ENCODE measurements around the gene DHRS3.

DHRS3 gene

GRCh38 chr1:12609469-12610003 lies 8.5 kb downstream of the DHRS3 start:
- Histone ChIP-seq H3K4me1 (ENCODE audit: control insufficient read depth, insufficient read depth, low read length) (peaks cover 4% of the 10 kb centered on the region), H3K9ac (ENCODE audit: low read length) (no peak overlapping the region), H3K27me3 (ENCODE audit: control insufficient read depth, insufficient read depth, low read length) (no peaks in the 10 kb centered on the region), H3K4me3 (ENCODE audit: low read length) (no peak overlapping the region), H3K27ac (ENCODE audit: low read depth, low read length) (no peak overlapping the region), H3K36me3 (ENCODE audit: control insufficient read depth, insufficient read depth, low read length) (peaks cover 2% of the 10 kb centered on the region)

- no peaks in the 10 kb centered on the region for H3K27me3 ChIP-seq (ENCODE audit: control insufficient read depth, insufficient read depth, low read length)
- H3K9ac ChIP-seq (ENCODE audit: low read length): no peak overlapping the region
- no peak overlapping the region for H3K27ac ChIP-seq (ENCODE audit: low read depth, low read length)
- H3K36me3 ChIP-seq (ENCODE audit: control insufficient read depth, insufficient read depth, low read length): peaks cover 2% of the 10 kb centered on the region
- H3K4me3 ChIP-seq (ENCODE audit: low read length): no peak overlapping the region
- H3K4me1 ChIP-seq (ENCODE audit: control insufficient read depth, insufficient read depth, low read length): no peaks in the 10 kb centered on the region
Measured at GRCh38 chr1:12608311-12608957, 9.6 kb downstream of the DHRS3 start.

- Histone ChIP-seq H3K9ac (ENCODE audit: low read length) (no peak overlapping the region), H3K27me3 (ENCODE audit: control insufficient read depth, insufficient read depth, low read length) (no peaks in the 10 kb centered on the region), H3K4me1 (ENCODE audit: control insufficient read depth, insufficient read depth, low read length) (peaks cover 1% of the 10 kb centered on the region), H3K27ac (ENCODE audit: low read depth, low read length) (no peak overlapping the region), H3K4me3 (ENCODE audit: low read length) (no peak overlapping the region), H3K36me3 (ENCODE audit: control insufficient read depth, insufficient read depth, low read length) (peaks cover 2% of the 10 kb centered on the region)
Measured at GRCh38 chr1:12607263-12607662, 10.7 kb downstream of the DHRS3 start.

- Histone ChIP-seq H3K27ac (ENCODE audit: low read depth, low read length) (no peak overlapping the region), H3K4me3 (ENCODE audit: low read length) (no peak overlapping the region), H3K9ac (ENCODE audit: low read length) (no peak overlapping the region), H3K4me1 (ENCODE audit: control insufficient read depth, insufficient read depth, low read length) (peaks cover 15% of the 10 kb centered on the region), H3K27me3 (ENCODE audit: control insufficient read depth, insufficient read depth, low read length) (no peaks in the 10 kb centered on the region), H3K36me3 (ENCODE audit: control insufficient read depth, insufficient read depth, low read length) (no peaks in the 10 kb centered on the region)
Measured at GRCh38 chr1:12604986-12605385, 13.0 kb downstream of the DHRS3 start.

GRCh38 chr1:12604114-12604874 lies 13.7 kb downstream of the DHRS3 start:
- no peak overlapping the region for H3K9ac ChIP-seq (ENCODE audit: low read length)
- no peak overlapping the region for H3K4me3 ChIP-seq (ENCODE audit: low read length)
- no peaks in the 10 kb centered on the region for H3K27me3 ChIP-seq (ENCODE audit: control insufficient read depth, insufficient read depth, low read length)
- H3K4me1 ChIP-seq (ENCODE audit: control insufficient read depth, insufficient read depth, low read length): peaks cover 21% of the 10 kb centered on the region
- H3K36me3 ChIP-seq (ENCODE audit: control insufficient read depth, insufficient read depth, low read length): no peaks in the 10 kb centered on the region
- H3K27ac ChIP-seq (ENCODE audit: low read depth, low read length): peak overlapping the region; percentile 17

- Histone ChIP-seq H3K27me3 (ENCODE audit: control insufficient read depth, insufficient read depth, low read length) (no peaks in the 10 kb centered on the region), H3K4me3 (ENCODE audit: low read length) (no peak overlapping the region), H3K27ac (ENCODE audit: low read depth, low read length) (no peak overlapping the region), H3K4me1 (ENCODE audit: control insufficient read depth, insufficient read depth, low read length) (peaks cover 25% of the 10 kb centered on the region), H3K36me3 (ENCODE audit: control insufficient read depth, insufficient read depth, low read length) (no peaks in the 10 kb centered on the region), H3K9ac (ENCODE audit: low read length) (no peak overlapping the region)
Measured at GRCh38 chr1:12603224-12603623, 14.8 kb downstream of the DHRS3 start.

GRCh38 chr1:12602659-12603024 lies 15.4 kb downstream of the DHRS3 start:
- Histone ChIP-seq H3K27me3 (ENCODE audit: control insufficient read depth, insufficient read depth, low read length) (no peaks in the 10 kb centered on the region), H3K9ac (ENCODE audit: low read length) (no peak overlapping the region), H3K4me3 (ENCODE audit: low read length) (no peak overlapping the region), H3K4me1 (ENCODE audit: control insufficient read depth, insufficient read depth, low read length) (peaks cover 25% of the 10 kb centered on the region), H3K27ac (ENCODE audit: low read depth, low read length) (no peak overlapping the region), H3K36me3 (ENCODE audit: control insufficient read depth, insufficient read depth, low read length) (no peaks in the 10 kb centered on the region)

GRCh38 chr1:12601700-12602658 lies 16.0 kb downstream of the DHRS3 start:
- no peaks in the 10 kb centered on the region for H3K36me3 ChIP-seq (ENCODE audit: control insufficient read depth, insufficient read depth, low read length)
- H3K4me1 ChIP-seq (ENCODE audit: control insufficient read depth, insufficient read depth, low read length): peaks cover 26% of the 10 kb centered on the region
- H3K27ac ChIP-seq (ENCODE audit: low read depth, low read length): no peak overlapping the region
- no peaks in the 10 kb centered on the region for H3K27me3 ChIP-seq (ENCODE audit: control insufficient read depth, insufficient read depth, low read length)
- H3K9ac ChIP-seq (ENCODE audit: low read length): no peak overlapping the region
- H3K4me3 ChIP-seq (ENCODE audit: low read length): no peak overlapping the region

GRCh38 chr1:12600880-12601633 lies 17.0 kb downstream of the DHRS3 start:
- Histone ChIP-seq H3K27me3 (ENCODE audit: control insufficient read depth, insufficient read depth, low read length) (no peaks in the 10 kb centered on the region), H3K4me3 (ENCODE audit: low read length) (no peak overlapping the region), H3K36me3 (ENCODE audit: control insufficient read depth, insufficient read depth, low read length) (no peaks in the 10 kb centered on the region), H3K27ac (ENCODE audit: low read depth, low read length) (peak overlapping the region; percentile 39), H3K9ac (ENCODE audit: low read length) (no peak overlapping the region), H3K4me1 (ENCODE audit: control insufficient read depth, insufficient read depth, low read length) (peaks cover 35% of the 10 kb centered on the region)

GRCh38 chr1:12600335-12600734 lies 17.7 kb downstream of the DHRS3 start:
- H3K4me1 ChIP-seq (ENCODE audit: control insufficient read depth, insufficient read depth, low read length): peaks cover 38% of the 10 kb centered on the region
- no peak overlapping the region for H3K4me3 ChIP-seq (ENCODE audit: low read length)
- H3K36me3 ChIP-seq (ENCODE audit: control insufficient read depth, insufficient read depth, low read length): no peaks in the 10 kb centered on the region
- peak overlapping the region; percentile 39 for H3K27ac ChIP-seq (ENCODE audit: low read depth, low read length)
- H3K9ac ChIP-seq (ENCODE audit: low read length): no peak overlapping the region
- H3K27me3 ChIP-seq (ENCODE audit: control insufficient read depth, insufficient read depth, low read length): no peaks in the 10 kb centered on the region

GRCh38 chr1:12599657-12600056 lies 18.4 kb downstream of the DHRS3 start:
- Histone ChIP-seq H3K4me1 (ENCODE audit: control insufficient read depth, insufficient read depth, low read length) (peaks cover 42% of the 10 kb centered on the region), H3K27ac (ENCODE audit: low read depth, low read length) (no peak overlapping the region), H3K4me3 (ENCODE audit: low read length) (no peak overlapping the region), H3K9ac (ENCODE audit: low read length) (no peak overlapping the region), H3K27me3 (ENCODE audit: control insufficient read depth, insufficient read depth, low read length) (no peaks in the 10 kb centered on the region), H3K36me3 (ENCODE audit: control insufficient read depth, insufficient read depth, low read length) (no peaks in the 10 kb centered on the region)

Measured in rectal smooth muscle tissue (tissue), 1 donor.